Activated CD4-positive, alpha-beta T cell treated with anti-CD3 and anti-CD28 coated beads for 36 hours (primary cell): ENCODE measurements around the gene CDK11B. TPM values are rescaled to one million over a fixed set of nuclear protein-coding genes. Genes with fewer than 3 reads are reported as not detected.

Source experiments
- ATAC-seq: fragments of 200-7000 bp; cut with Tn5 transposase; one replicate; pipeline ENCODE4 v1.10.0; 2021; ENCODE audit warnings: mild to moderate bottlenecking, moderate library complexity
- CTCF ChIA-PET: fragments of 350-600 bp; sonication (Branson Sonifier 250); formaldehyde crosslinking; loops from one replicate; lab custom pipeline; 2021; ENCODE audit warnings: antibody characterized with exemption; lab: Charles Lee
- POLR2A ChIA-PET: fragments of 350-600 bp; sonication (Branson Sonifier 250); formaldehyde crosslinking; loops from one replicate; lab custom pipeline; 2021; ENCODE audit warnings: antibody characterized with exemption, inconsistent platforms; lab: Charles Lee
- DNase-seq: peaks from one replicate; pipeline ENCODE4 v3.0.0-alpha.2; 2020
- H3K27ac Mint-ChIP-seq: one replicate; pipeline ENCODE4 v1.8.0; 2021; ENCODE audit warnings: mixed read lengths
- H3K27me3 Mint-ChIP-seq: one replicate; pipeline ENCODE4 v1.8.0; 2021; ENCODE audit warnings: mixed read lengths
- H3K36me3 Mint-ChIP-seq: one replicate; pipeline ENCODE4 v1.8.0; 2021; ENCODE audit warnings: low read depth, mixed read lengths
- H3K4me1 Mint-ChIP-seq: one replicate; pipeline ENCODE4 v1.8.0; 2021; ENCODE audit warnings: mixed read lengths
- H3K4me3 Mint-ChIP-seq: one replicate; pipeline ENCODE4 v1.8.0; 2021; ENCODE audit warnings: mild to moderate bottlenecking, moderate library complexity, mixed read lengths
- H3K9me3 Mint-ChIP-seq: one replicate; pipeline ENCODE4 v1.8.0; 2021; ENCODE audit warnings: low read depth, mixed read lengths
- intact Hi-C, 2 experiments: fragments of 100-400 bp; cut with DNase I in 1 of 2; cut with micrococcal nuclease in 1 of 2; formaldehyde crosslinking; loops; one replicate each; pipeline versions ENCODE4 v1.14.2 to v1.15.1; 2022 to 2024; cut with DNase I, micrococcal nuclease
- total RNA-seq, 2 experiments: library from RNA; stranded (reverse); gene quantifications; one replicate each; pipeline ENCODE4 v1.2.3, GENCODE V29; 2021

CDK11B gene
- total RNA-seq, 2 experiments from 2014 or later = 36.3 to 38.8 TPM

GRCh38 chr1:1624443-1625403 lies 34.1 kb downstream of the CDK11B start:
- no peak overlapping the region for H3K27ac Mint-ChIP-seq
- CTCF ChIA-PET = no interaction called here
- no peaks in the 10 kb centered on the region for H3K36me3 Mint-ChIP-seq
- no peaks in the 10 kb centered on the region for H3K27me3 Mint-ChIP-seq
- POLR2A ChIA-PET = no interaction called here
- ATAC-seq (no peak), DNase-seq (no peak)
- intact Hi-C loops = no loop called here
- no peak overlapping the region for H3K4me3 Mint-ChIP-seq
- H3K4me1 Mint-ChIP-seq = peaks cover under 1% of the 10 kb centered on the region
- no peaks in the 10 kb centered on the region for H3K9me3 Mint-ChIP-seq

DNA sequence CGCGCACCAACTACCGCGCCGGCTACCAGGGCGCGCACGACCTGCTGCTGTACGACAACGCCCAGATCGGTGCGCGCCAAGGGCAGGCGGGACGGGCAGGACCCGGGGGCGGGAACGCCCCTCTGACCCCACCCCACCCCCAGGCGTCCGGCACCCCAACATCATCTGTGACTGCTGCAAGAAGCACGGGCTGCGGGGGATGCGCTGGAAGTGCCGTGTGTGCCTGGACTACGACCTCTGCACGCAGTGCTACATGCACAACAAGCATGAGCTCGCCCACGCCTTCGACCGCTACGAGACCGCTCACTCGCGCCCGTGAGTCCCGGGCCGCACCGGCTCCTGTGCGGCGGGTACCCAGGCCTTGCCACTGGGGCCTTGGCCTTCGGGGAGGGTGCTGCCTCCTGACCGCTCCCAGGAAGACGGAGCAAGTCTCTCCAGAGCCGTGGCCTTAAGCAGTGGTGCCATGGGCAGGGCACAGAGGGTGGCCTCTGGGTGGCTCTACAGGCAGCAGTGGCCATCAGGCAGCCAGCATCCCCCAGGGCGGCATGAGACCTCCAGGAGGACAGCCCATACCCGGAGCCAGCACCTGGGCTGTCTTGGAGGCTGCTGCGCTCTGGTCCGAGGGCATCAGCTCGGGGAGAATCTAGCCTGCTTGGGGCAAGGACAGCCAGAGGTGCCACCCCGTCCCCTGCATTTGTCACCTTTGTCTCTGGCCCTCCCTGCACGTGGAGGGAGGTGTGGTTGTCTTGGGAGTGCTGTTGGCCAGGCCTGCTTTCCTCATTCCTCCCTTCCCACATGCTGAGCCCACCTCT lies 35.0 kb downstream of the CDK11B start:
- POLR2A ChIA-PET = interaction anchor here (0.6 kb wide), 1 partner anchor 392 kb away, joined by 3 read pairs; the partner anchor contains the start of genes B3GALT6 and SDF4

DNA sequence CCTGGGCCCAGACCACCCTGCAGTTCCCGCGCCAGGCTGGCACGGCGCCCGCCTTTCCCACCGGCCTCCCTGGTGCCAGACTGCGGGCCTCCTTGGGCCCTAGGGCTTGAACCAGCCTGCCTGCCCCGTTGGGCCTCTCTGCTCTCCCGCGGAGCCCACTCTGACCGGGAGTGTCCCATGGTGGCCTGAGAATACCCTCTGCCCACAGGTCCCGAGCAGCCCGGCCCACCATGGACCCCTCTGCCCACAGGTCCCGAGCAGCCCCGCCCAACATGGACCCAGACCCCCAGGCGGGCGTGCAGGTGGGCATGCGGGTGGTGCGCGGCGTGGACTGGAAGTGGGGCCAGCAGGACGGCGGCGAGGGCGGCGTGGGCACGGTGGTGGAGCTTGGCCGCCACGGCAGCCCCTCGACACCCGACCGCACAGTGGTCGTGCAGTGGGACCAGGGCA lies 35.6 kb downstream of the CDK11B start:
- Mint-ChIP-seq H3K36me3 (no peaks in the 10 kb centered on the region), H3K4me3 (no peak overlapping the region), H3K4me1 (no peaks in the 10 kb centered on the region), H3K27me3 (no peaks in the 10 kb centered on the region), H3K27ac (no peak overlapping the region), H3K9me3 (no peaks in the 10 kb centered on the region)
- ChIA-PET POLR2A (no interaction called here), CTCF (no interaction called here)
- intact Hi-C loops = no loop called here
- ATAC-seq (no peak), DNase-seq (no peak)

More for the DNA sequence above, 35.0 kb downstream of the CDK11B start:
- CTCF ChIA-PET = no interaction called here
- ATAC-seq (no peak), DNase-seq (no peak)
- Mint-ChIP-seq H3K36me3 (no peaks in the 10 kb centered on the region), H3K9me3 (no peaks in the 10 kb centered on the region), H3K27ac (no peak overlapping the region), H3K4me3 (no peak overlapping the region), H3K4me1 (no peaks in the 10 kb centered on the region), H3K27me3 (no peaks in the 10 kb centered on the region)
- intact Hi-C loops = no loop called here

DNA sequence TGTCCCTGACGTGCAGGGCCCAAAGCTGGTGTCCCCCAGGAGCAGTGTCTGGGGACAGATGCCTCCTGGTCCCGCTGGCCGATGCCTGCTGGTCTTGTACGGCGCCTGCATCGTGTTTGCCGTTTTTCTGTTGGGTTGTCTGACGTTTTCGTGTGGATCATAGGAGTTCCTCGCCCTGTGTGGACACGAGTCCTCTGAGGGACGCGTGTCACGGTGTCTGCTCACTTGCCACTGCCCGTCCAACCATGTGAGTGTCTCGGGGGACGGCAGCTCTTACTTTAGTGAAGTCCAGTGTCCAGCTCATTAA lies 36.1 kb downstream of the CDK11B start:
- no peaks in the 10 kb centered on the region for H3K9me3 Mint-ChIP-seq
- no peaks in the 10 kb centered on the region for H3K4me1 Mint-ChIP-seq
- no peak overlapping the region for H3K27ac Mint-ChIP-seq
- ChIA-PET POLR2A (no interaction called here), CTCF (no interaction called here)
- intact Hi-C loops = no loop called here
- DNase-seq (no peak), ATAC-seq (no peak)
- no peaks in the 10 kb centered on the region for H3K36me3 Mint-ChIP-seq
- H3K27me3 Mint-ChIP-seq = no peaks in the 10 kb centered on the region
- H3K4me3 Mint-ChIP-seq = no peak overlapping the region

GRCh38 chr1:1622010-1622787 lies 36.6 kb downstream of the CDK11B start:
- ATAC-seq (no peak), DNase-seq (no peak)
- intact Hi-C loops = no loop called here
- CTCF ChIA-PET = interaction anchor here (0.6 kb wide), 1 partner anchor 244 kb away, joined by 3 read pairs; no protein-coding TSS in a partner anchor
- H3K36me3 Mint-ChIP-seq = no peaks in the 10 kb centered on the region
- POLR2A ChIA-PET = no interaction called here
- H3K9me3 Mint-ChIP-seq = no peaks in the 10 kb centered on the region
- no peaks in the 10 kb centered on the region for H3K27me3 Mint-ChIP-seq
- H3K27ac Mint-ChIP-seq = no peak overlapping the region
- H3K4me1 Mint-ChIP-seq = peaks cover 5% of the 10 kb centered on the region
- no peak overlapping the region for H3K4me3 Mint-ChIP-seq

- Mint-ChIP-seq H3K4me1 (peaks cover 8% of the 10 kb centered on the region), H3K36me3 (no peaks in the 10 kb centered on the region), H3K27ac (no peak overlapping the region), H3K27me3 (no peaks in the 10 kb centered on the region), H3K4me3 (no peak overlapping the region), H3K9me3 (no peaks in the 10 kb centered on the region)
- ATAC-seq = no peak
- intact Hi-C loops = no loop called here
- CTCF ChIA-PET = interaction anchor here (0.6 kb wide), 1 partner anchor 244 kb away, joined by 3 read pairs; no protein-coding TSS in a partner anchor
- POLR2A ChIA-PET = no interaction called here
- no peak for DNase-seq
Observed at GRCh38 chr1:1621173-1622009, 37.4 kb downstream of the CDK11B start.

DNA sequence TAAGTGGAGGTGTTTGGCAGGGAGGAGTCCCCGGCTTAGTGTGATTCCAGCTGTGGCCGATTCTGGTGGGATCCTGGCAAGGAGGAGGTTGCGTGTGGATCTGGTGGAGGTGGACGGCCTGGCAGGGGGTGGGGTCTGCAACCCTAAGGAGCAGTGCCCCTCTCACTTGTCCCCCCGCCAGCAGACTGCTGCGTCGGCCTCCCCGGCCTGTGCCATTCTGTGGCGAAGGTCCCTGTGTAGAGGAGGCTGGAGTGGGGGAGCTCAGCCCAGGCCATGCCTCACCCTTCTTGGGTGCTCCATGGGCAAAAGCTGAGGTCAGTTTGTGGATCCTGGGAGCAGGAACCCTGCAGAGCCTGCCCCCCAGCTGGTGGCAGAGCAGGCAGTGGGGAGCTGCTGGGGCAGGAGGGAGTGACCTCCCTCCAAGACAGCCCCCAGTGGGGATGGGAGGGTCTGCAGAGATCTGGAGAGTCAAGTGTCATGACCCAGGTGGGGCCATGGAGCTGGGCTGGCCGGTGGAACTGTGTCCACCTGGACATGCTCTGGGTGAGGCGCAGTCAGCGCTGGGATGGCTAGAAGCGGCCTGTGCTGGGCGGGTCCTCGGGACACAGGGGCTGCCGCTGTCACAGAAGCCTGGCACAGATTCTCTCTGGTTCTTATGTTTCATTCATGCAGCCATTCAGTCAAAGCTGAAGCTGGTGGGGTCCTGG lies 38.2 kb downstream of the CDK11B start:
- peaks cover 8% of the 10 kb centered on the region for H3K4me1 Mint-ChIP-seq
- H3K9me3 Mint-ChIP-seq = no peaks in the 10 kb centered on the region
- H3K4me3 Mint-ChIP-seq = no peak overlapping the region
- intact Hi-C loops = no loop called here
- ATAC-seq (no peak), DNase-seq (no peak)
- H3K27me3 Mint-ChIP-seq = no peaks in the 10 kb centered on the region
- H3K27ac Mint-ChIP-seq = no peak overlapping the region
- no peaks in the 10 kb centered on the region for H3K36me3 Mint-ChIP-seq
- ChIA-PET POLR2A (no interaction called here), CTCF (no interaction called here)

DNA sequence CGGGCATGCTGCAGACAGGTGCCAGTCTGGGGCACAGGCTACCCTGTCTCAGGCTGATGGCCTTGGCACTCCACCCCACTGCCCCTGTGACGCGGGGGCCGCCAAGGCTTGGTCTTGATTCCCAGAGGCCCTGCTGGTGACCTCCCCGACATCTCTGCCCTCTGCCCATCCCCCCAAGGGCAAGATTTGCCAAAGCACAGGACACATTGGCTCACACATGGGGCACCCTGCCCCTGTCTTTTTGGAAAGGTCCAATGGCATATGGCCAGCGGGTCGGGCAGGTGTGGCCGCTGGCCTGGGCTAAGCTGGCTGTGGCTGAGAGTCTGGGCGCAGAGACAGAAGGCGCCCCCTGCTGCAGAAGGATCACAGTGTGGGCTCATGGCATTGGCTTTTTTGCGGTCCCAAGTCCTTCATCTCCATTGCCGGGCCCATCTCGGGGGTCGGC lies 38.9 kb downstream of the CDK11B start:
- no peaks in the 10 kb centered on the region for H3K36me3 Mint-ChIP-seq
- H3K4me3 Mint-ChIP-seq = no peak overlapping the region
- DNase-seq = no peak
- POLR2A ChIA-PET = no interaction called here
- CTCF ChIA-PET = no interaction called here
- no peaks in the 10 kb centered on the region for H3K27me3 Mint-ChIP-seq
- H3K9me3 Mint-ChIP-seq = no peaks in the 10 kb centered on the region
- no peak for ATAC-seq
- intact Hi-C loops = loop anchor here in 1 of 2 experiments (10.0 kb wide), 1 partner anchor 345 kb away; the partner anchor contains the start of gene UBE2J2
- H3K4me1 Mint-ChIP-seq = peaks cover 8% of the 10 kb centered on the region
- no peak overlapping the region for H3K27ac Mint-ChIP-seq

DNA sequence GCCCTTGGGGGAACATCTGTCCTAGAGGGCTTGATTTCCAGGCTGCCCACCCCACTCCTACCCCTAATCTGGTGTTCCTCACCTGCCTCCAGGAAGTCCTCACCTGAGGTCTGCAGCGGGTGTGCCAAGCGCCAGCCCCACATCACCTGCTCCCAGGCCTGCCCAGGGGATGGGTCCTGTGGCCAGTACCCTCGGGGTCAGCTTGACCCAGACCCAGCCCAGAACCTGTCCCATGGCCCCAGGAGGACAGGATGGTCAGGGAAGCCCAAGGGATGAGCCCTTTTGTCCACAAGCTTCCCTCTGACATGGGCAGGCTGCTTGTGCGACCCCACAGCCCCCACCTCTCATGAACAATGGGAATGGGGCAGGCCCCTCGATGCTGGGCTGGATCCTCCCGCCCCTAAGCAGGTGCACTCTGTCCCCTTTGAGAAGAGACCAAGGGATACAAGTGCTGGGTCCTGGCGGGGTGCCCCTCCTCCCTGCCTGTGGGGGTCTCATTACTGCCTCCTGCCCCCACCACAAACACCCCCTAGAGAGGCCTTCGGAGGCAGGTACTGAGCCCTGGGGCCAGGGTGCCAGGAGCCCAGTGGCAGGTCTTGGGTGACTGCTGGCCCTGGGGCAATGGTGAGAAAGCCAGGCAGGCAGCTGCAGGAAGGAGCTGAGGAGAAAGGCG lies 40.3 kb downstream of the CDK11B start:
- no peak for DNase-seq
- intact Hi-C loops = loop anchor here in 1 of 2 experiments (10.0 kb wide), 1 partner anchor 344 kb away; the partner anchor contains the start of gene UBE2J2
- no peaks in the 10 kb centered on the region for H3K27me3 Mint-ChIP-seq
- H3K4me3 Mint-ChIP-seq = no peak overlapping the region
- no peaks in the 10 kb centered on the region for H3K9me3 Mint-ChIP-seq
- H3K27ac Mint-ChIP-seq = no peak overlapping the region
- peaks cover 19% of the 10 kb centered on the region for H3K4me1 Mint-ChIP-seq
- CTCF ChIA-PET = no interaction called here
- no peak for ATAC-seq
- peaks cover 8% of the 10 kb centered on the region for H3K36me3 Mint-ChIP-seq
- POLR2A ChIA-PET = no interaction called here
